Activated CD4-positive, alpha-beta T cell treated with anti-CD3 and anti-CD28 coated beads, Interleukin-2, amount 10 ng/mL, durations not matched to agents 7 days and 5 days (primary cell): ENCODE measurements around the gene CAPN10. TPM values are rescaled to one million over a fixed set of nuclear protein-coding genes. Genes with fewer than 3 reads are reported as not detected.
"Not testable (repeated sequence)": the region's sequence is repeated elsewhere in the genome, so short reads cannot be mapped to it uniquely, and the experiment has no call there.

Experiments
- CTCF ChIA-PET: fragments of 350-600 bp; sonication (Branson Sonifier 250); formaldehyde crosslinking; loops from one replicate; lab custom pipeline; 2021; ENCODE audit warnings: antibody characterized with exemption; lab: Charles Lee
- POLR2A ChIA-PET: fragments of 350-600 bp; sonication (Branson Sonifier 250); formaldehyde crosslinking; loops from one replicate; lab custom pipeline; 2021; ENCODE audit warnings: antibody characterized with exemption; lab: Charles Lee
- DNase-seq: peaks from one replicate; pipeline ENCODE4 v3.0.0-alpha.2; 2020
- H3K27ac Mint-ChIP-seq: one replicate; pipeline ENCODE4 v1.8.0; 2021; ENCODE audit warnings: mild to moderate bottlenecking, moderate library complexity, mixed read lengths
- H3K27me3 Mint-ChIP-seq: one replicate; pipeline ENCODE4 v1.8.0; 2021; ENCODE audit warnings: mixed read lengths
- H3K36me3 Mint-ChIP-seq: one replicate; pipeline ENCODE4 v1.8.0; 2021; ENCODE audit warnings: low read depth, mixed read lengths
- H3K4me1 Mint-ChIP-seq: one replicate; pipeline ENCODE4 v1.8.0; 2021; ENCODE audit warnings: mixed read lengths
- H3K4me3 Mint-ChIP-seq: one replicate; pipeline ENCODE4 v1.8.0; 2021; ENCODE audit warnings: mild to moderate bottlenecking, moderate library complexity, mixed read lengths
- H3K9me3 Mint-ChIP-seq: one replicate; pipeline ENCODE4 v1.8.0; 2021; ENCODE audit warnings: mixed read lengths
- total RNA-seq, 2 experiments: library from RNA; stranded (reverse); gene quantifications; one replicate each; pipeline ENCODE4 v1.2.3, GENCODE V29; 2021

The CAPN10 gene
- total RNA-seq, 2 experiments from 2014 or later, result 40.5 to 58.6 TPM

- H3K9me3 Mint-ChIP-seq, result no peaks in the 10 kb centered on the region
- no peaks in the 10 kb centered on the region for H3K4me1 Mint-ChIP-seq
- no peaks in the 10 kb centered on the region for H3K36me3 Mint-ChIP-seq
- no peak overlapping the region for H3K27ac Mint-ChIP-seq
- H3K4me3 Mint-ChIP-seq, result no peak overlapping the region
- DNase-seq, result no peak
- no peaks in the 10 kb centered on the region for H3K27me3 Mint-ChIP-seq
- POLR2A ChIA-PET, result no interaction called here
- CTCF ChIA-PET, result interaction anchor here (0.5 to 1.2 kb wide), 3 partner anchors 40 to 1325 kb away, joined by 4 to 5 read pairs (median 5); no protein-coding TSS in a partner anchor
Measured at GRCh38 chr2:240604939-240605716, 18.6 kb downstream of the CAPN10 start.

- Mint-ChIP-seq H3K27me3 (no peaks in the 10 kb centered on the region), H3K9me3 (no peaks in the 10 kb centered on the region), H3K4me3 (no peak overlapping the region), H3K4me1 (no peaks in the 10 kb centered on the region), H3K27ac (no peak overlapping the region), H3K36me3 (no peaks in the 10 kb centered on the region)
- no peak for DNase-seq
- ChIA-PET CTCF (interaction anchor here (0.6 to 1.2 kb wide), 2 partner anchors 40 to 1056 kb away, joined by 5 read pairs; no protein-coding TSS in a partner anchor), POLR2A (no interaction called here)
Measured at GRCh38 chr2:240605867-240606743, 19.6 kb downstream of the CAPN10 start.

- ChIA-PET POLR2A (no interaction called here), CTCF (interaction anchor here (0.6 to 3.6 kb wide), 5 partner anchors 25 to 358 kb away, joined by 3 to 17 read pairs (median 4); partner anchors contain the start of gene CAPN10)
- Mint-ChIP-seq H3K36me3 (peaks cover 10% of the 10 kb centered on the region), H3K4me1 (peaks cover 2% of the 10 kb centered on the region), H3K27me3 (no peaks in the 10 kb centered on the region), H3K9me3 (peaks cover 1% of the 10 kb centered on the region), H3K27ac (no peak overlapping the region), H3K4me3 (peak overlapping the region; percentile 30)
- DNase-seq, result peak; percentile 31
Measured at GRCh38 chr2:240611601-240612210, 25.2 kb downstream of the CAPN10 start.

- POLR2A ChIA-PET, result no interaction called here
- Mint-ChIP-seq H3K27ac (no peak overlapping the region), H3K27me3 (no peaks in the 10 kb centered on the region)
Measured at GRCh38 chr2:240613781-240614180, 27.2 kb downstream of the CAPN10 start.

GRCh38 chr2:240614391-240614790, 27.9 kb downstream of the CAPN10 start:
- H3K4me3 Mint-ChIP-seq, result no peak overlapping the region
- CTCF ChIA-PET, result no interaction called here
- DNase-seq, result no peak
- peaks cover 23% of the 10 kb centered on the region for H3K36me3 Mint-ChIP-seq
- peaks cover 11% of the 10 kb centered on the region for H3K4me1 Mint-ChIP-seq
- POLR2A ChIA-PET, result no interaction called here
- H3K27me3 Mint-ChIP-seq, result no peaks in the 10 kb centered on the region
- no peak overlapping the region for H3K27ac Mint-ChIP-seq
- peaks cover 10% of the 10 kb centered on the region for H3K9me3 Mint-ChIP-seq

More at GRCh38 chr2:240613781-240614180, 27.2 kb downstream of the CAPN10 start:
- Mint-ChIP-seq H3K9me3 (peaks cover 10% of the 10 kb centered on the region), H3K36me3 (peaks cover 19% of the 10 kb centered on the region), H3K4me1 (peaks cover 5% of the 10 kb centered on the region), H3K4me3 (no peak overlapping the region)
- CTCF ChIA-PET, result interaction anchor here (1.0 to 2.9 kb wide), 3 partner anchors 8 to 34 kb away, joined by 3 to 12 read pairs (median 4); partner anchors contain the start of gene CAPN10
- DNase-seq, result no peak

GRCh38 chr2:240615396-240615795, 28.9 kb downstream of the CAPN10 start:
- CTCF ChIA-PET, result no interaction called here
- DNase-seq, result no peak
- POLR2A ChIA-PET, result no interaction called here
- Mint-ChIP-seq H3K4me3 (no peak overlapping the region), H3K9me3 (peaks cover 10% of the 10 kb centered on the region), H3K27ac (no peak overlapping the region), H3K36me3 (peaks cover 27% of the 10 kb centered on the region), H3K4me1 (peaks cover 16% of the 10 kb centered on the region), H3K27me3 (no peaks in the 10 kb centered on the region)

GRCh38 chr2:240615820-240616547, 29.4 kb downstream of the CAPN10 start:
- DNase-seq, result no peak
- Mint-ChIP-seq H3K27me3 (no peaks in the 10 kb centered on the region), H3K27ac (no peak overlapping the region), H3K36me3 (peaks cover 27% of the 10 kb centered on the region), H3K4me1 (peaks cover 20% of the 10 kb centered on the region), H3K4me3 (no peak overlapping the region), H3K9me3 (peaks cover 10% of the 10 kb centered on the region)
- ChIA-PET POLR2A (no interaction called here), CTCF (interaction anchor here (0.9 kb wide), 1 partner anchor 28 kb away, joined by 3 read pairs; no protein-coding TSS in a partner anchor)

GRCh38 chr2:240616860-240617666, 30.5 kb downstream of the CAPN10 start:
- CTCF ChIA-PET, H3K9me3 Mint-ChIP-seq, POLR2A ChIA-PET, H3K4me3 Mint-ChIP-seq, DNase-seq, H3K27ac Mint-ChIP-seq, H3K27me3 Mint-ChIP-seq: not testable (repeated sequence)
- Mint-ChIP-seq H3K36me3 (peaks cover 22% of the 10 kb centered on the region), H3K4me1 (peaks cover 31% of the 10 kb centered on the region)

GRCh38 chr2:240618776-240619175, 32.2 kb downstream of the CAPN10 start:
- Mint-ChIP-seq H3K27me3 (no peaks in the 10 kb centered on the region), H3K27ac (no peak overlapping the region), H3K4me3 (no peak overlapping the region), H3K36me3 (peaks cover 22% of the 10 kb centered on the region), H3K9me3 (peaks cover 10% of the 10 kb centered on the region), H3K4me1 (peaks cover 46% of the 10 kb centered on the region)
- DNase-seq, result no peak
- ChIA-PET CTCF (interaction anchor here (1.1 to 5.2 kb wide), 2 partner anchors 39 to 52 kb away, joined by 3 to 29 read pairs; no protein-coding TSS in a partner anchor), POLR2A (no interaction called here)

- no peak for DNase-seq
- CTCF ChIA-PET, result interaction anchor here (1.1 to 5.2 kb wide), 2 partner anchors 40 to 53 kb away, joined by 3 to 29 read pairs; no protein-coding TSS in a partner anchor
- H3K4me1 Mint-ChIP-seq, result peaks cover 51% of the 10 kb centered on the region
- peaks cover 10% of the 10 kb centered on the region for H3K9me3 Mint-ChIP-seq
- no peaks in the 10 kb centered on the region for H3K27me3 Mint-ChIP-seq
- H3K36me3 Mint-ChIP-seq, result peaks cover 22% of the 10 kb centered on the region
- H3K4me3 Mint-ChIP-seq, result no peak overlapping the region
- POLR2A ChIA-PET, result no interaction called here
- H3K27ac Mint-ChIP-seq, result peak overlapping the region; percentile 74
Measured at GRCh38 chr2:240619506-240620148, 33.1 kb downstream of the CAPN10 start.
